SW480 (cell line): ENCODE results near the gene PRDX5.
A peak's percentile ranks its signal among the peaks of the same experiment; 100 is the strongest.

ENCODE experiments used
- DNase-seq: peaks from one replicate; pipeline ENCODE4 v3.0.0-alpha.2; 2016; ENCODE audit warnings: low spot score

PRDX5 gene

DNA sequence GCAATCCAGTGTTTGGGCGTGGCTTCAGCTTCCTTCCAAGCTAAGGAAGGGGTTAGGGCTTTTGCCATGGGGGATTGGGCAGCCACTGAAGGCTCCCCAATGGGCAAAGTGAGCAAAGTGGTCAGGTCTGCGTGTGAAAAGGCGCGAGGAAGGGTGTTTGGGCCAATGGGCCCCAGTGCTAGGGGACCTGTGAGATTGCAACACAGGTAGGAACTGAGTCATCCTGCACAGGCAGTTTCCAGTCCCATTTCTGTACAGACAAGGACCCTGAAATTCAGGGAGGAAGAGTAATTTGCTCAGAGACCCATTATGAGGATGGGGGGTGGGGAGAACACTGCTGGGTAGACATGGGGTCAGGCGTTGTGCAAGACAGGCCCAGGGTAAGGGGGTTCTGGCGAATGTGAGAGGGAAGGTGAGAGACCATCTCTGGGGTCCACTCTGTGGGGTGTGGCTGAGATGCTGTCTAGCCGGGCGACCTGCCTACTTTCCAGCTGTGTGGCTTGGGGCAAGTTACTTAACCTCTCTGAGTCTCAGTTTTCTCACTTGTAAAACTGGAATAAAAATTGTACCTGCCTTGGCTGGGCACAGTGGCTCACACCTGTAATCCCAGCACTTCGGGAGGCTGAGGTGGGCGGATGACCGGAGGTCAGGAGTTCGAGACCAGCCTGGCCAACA lies 29.4 kb downstream of the PRDX5 start:
- no peak for DNase-seq

- DNase-seq: no peak
Measured at GRCh38 chr11:64348383-64349024, 30.6 kb downstream of the PRDX5 start.

- DNase-seq: no peak
Measured at GRCh38 chr11:64349025-64349387, 31.1 kb downstream of the PRDX5 start.

DNA sequence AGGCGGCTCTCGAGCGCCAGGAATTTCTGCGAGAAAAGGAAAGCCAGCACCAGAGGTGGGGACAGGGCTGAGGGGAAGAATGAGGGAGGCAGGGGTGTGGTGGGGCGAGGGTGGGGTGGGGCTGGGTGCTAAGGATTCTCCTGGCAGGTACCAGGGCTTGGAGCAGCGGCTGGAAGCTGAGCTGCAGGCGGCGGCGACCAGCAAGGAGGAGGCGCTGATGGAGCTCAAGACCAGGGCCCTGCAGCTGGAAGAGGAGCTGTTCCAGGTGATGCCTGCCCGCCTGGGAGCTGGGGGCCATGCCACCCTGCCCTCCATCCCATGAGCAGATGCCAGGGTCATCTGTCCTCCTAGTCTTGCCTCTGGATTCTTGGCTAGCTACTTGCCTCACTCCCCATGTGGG lies 31.5 kb downstream of the PRDX5 start:
- no peak for DNase-seq

GRCh38 chr11:64351136-64351631 lies 33.3 kb downstream of the PRDX5 start:
- DNase-seq: no peak

DNA sequence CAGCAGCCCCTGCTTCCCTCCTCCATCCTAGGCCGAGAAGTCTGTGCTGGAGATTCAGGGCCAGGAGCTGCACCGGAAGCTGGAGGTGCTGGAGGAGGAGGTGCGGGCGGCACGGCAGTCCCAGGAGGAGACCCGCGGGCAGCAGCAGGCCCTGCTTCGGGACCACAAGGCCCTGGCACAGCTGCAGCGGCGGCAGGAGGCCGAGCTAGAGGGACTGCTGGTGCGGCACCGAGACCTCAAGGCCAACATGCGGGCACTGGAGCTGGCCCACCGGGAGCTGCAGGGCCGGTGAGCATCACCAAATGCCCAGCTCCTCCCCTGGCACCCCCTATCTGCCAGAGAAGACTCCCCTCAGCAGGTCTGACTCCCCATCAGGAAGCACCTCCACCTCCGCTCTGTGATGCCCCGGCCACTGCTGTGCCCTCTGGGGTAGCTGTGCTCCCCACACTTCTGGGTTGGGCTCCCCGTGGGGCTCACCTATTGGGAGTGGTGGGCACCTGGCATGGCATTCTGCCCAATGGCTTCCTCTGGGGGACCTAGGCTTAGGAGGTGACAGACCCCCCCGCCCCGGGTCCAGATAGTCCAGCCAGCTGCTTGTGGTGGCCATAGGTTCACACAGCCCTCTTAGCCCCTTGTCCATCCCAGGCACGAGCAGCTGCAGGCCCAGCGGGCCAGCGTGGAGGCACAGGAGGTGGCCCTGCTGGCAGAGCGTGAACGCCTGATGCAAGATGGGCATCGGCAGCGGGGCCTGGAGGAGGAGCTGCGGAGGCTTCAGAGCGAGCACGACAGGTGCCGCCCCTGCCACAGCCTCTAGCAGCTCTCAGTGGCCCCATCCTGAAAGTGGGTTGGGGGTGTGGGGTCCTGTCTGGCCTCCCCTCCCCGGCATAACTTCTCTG lies 34.4 kb downstream of the PRDX5 start:
- no peak for DNase-seq

DNA sequence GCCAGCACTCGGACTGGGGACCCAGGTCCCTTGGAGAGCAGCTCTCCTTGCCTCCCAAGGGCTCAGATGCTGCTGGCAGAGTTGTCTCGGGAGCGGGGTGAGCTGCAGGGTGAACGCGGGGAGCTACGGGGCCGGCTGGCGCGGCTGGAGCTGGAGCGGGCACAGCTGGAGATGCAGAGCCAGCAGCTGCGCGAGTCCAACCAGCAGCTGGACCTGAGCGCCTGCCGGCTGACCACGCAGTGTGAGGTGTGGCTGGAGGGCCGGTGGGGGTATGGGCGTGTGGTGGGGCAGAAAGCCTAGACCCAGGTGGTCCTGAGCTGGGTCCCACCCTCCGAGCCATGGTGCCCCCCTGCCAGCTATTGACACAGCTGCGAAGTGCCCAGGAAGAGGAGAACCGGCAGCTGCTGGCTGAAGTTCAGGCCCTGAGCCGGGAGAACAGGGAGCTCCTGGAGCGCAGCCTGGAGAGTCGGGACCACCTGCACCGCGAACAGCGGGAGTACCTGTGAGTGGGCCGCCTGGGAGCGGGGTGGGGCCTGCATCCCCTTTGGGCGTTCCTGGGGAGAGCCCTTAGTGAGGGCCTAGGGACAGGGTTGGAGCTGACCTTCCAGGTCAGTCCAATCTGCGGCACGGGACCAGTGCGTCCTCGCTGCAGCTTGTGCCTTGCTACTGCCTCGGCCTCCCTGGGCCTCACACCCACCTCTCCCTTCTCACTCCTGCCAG lies 35.2 kb downstream of the PRDX5 start:
- DNase-seq: no peak

- DNase-seq: no peak
Measured at GRCh38 chr11:64353715-64354506, 36.0 kb downstream of the PRDX5 start.

DNA sequence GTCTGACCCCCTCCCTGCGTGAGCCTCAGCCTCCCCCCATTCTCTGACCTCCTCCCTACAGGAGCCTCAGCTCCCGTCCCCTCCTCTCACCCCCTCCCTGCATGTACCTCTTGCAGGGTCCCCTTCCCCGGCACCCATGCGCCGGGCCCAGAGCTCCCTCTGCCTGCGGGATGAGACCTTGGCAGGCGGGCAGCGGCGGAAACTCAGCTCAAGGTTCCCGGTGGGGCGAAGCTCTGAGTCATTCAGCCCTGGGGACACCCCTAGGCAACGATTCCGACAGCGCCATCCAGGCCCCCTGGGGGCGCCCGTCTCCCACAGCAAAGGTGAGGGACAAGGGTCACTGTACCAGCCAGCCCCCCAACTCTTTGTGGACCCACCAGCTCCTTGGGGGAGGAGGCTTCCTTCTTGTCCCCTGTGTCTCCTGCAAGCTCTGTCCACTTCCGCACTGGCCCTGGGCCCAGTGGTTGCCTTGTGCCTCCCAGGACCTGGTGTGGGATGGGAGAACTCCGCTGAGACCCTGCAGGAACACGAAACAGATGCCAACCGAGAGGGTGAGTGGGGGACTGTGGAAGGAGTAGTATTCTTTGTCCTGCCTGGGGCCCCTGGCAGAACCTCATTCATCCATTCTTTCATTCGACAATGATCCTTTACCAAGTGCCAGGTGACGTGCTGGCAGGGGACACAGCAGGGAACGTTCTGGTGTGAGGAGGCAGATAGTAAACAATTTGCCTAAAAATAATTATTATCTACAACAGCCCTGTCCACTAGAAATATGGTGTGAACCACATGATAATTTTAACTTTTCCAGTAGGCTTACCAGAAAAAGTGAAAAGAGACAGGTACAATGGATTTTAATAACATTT lies 37.4 kb downstream of the PRDX5 start:
- peak; percentile 83 for DNase-seq

- DNase-seq: peak; percentile 31
Measured at GRCh38 chr11:64356498-64357411, 38.8 kb downstream of the PRDX5 start.

DNA sequence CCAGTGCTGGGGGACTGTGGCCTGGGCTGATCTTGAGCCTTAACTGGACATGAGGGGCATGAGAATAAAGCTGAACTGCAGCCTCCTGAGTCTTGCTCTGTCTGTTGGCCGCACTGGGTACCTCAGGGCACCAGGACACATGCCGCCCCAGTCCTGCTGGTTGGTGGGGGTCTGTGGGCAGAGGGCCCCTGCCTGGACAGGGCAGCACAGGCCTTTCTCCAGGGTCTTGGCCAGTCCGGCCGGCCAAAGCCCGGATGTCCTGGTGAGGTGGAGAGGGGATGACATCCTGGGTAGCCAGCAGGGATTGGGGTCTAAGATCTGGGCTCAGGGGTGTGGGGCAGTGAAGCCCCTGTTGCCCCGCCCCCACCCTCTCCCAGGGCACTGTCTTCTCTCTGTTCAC lies 39.5 kb downstream of the PRDX5 start:
- DNase-seq: no peak

DNA sequence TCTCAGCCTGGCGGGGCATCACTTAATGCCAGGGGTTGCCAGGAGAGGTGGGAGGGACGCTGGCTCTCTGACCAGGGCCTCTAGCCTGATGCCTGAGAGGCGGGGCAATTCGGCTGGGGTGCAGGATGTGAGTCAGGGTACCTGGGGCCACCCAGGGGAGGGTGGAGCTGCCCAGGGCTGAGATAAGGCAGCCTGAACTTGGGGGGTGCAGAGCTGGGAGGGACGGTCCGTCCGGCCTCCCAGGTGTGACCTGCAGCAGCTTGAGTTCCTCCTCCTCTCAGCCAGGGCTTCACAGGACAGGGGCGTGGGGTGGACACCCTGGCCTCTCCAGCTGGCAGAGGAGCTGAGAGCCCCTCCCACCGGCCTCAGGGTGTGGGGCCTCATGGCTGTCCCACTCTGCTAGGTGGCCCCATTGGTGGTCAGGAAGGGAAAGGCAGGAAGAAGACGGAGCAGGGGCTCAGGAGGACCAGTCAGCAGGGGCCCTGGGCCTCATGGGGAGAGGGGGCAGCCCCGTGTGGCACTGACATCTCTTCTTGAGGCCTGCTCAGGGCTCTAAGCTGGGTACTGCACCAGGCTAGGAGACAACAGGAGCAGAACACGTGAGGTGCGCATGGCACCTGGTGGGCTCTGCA lies 40.1 kb downstream of the PRDX5 start:
- DNase-seq: peak; percentile 84

DNA sequence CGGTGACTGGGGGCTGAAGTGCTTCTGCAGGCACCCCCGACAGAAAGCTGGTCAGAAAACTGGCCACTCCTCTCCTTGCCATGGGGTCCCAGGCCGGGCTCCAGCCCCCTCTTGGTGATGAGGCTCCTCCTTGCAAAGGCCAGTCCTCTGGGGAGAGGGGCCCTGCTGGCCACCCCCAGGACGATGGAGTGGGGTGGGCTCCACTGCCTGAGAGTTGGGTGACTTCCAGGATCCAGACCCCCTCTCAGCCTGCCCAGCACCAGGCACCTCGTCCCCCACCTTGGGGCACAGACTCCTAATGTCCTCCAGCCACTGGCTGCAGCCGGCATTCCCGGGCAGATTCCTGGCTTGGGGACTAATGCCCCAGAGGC lies 40.6 kb downstream of the PRDX5 start:
- no peak for DNase-seq

DNA sequence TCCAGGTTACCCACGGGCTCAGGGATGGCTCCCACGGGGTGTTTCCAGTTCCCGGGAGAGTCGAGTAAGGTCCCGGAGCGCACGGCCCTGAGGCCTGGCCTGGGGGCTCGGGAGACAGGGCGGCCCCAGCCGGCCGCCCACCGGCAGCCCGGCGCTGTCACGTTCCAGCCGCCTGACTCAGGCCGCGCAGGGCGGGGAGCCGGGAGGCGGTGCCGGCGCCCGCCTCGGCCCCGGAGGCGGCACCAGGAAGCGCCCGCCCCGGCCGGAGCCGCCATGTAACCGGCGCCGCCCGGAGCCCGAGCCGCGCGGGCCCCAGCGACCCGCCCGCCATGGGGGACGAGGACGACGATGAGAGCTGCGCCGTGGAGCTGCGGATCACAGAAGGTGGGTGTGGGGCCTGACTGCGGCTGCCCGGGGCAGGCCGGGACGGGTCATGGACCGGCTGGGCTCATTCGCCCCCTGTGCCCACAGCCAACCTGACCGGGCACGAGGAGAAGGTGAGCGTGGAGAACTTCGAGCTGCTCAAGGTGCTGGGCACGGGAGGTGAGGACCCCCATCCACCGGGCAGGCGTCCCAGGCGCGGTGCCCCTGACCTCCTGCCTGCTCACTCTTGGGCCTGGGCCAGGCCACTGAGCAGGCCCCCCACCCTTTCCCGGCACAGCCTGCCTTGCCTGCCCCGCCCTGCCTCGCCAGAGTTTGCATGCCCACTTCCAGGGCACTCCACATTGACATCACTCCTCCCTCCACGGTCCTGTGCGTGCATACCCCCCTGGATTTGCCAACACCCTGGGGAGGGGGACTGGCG lies 41.2 kb downstream of the PRDX5 start, which contains the start of gene RPS6KA4:
Gene RPS6KA4 (plus strand): TSS at position 256 of the 805 bp plus-strand sequence. CDS start 74 bp downstream, at position 330.
- peak; percentile 54 for DNase-seq

DNA sequence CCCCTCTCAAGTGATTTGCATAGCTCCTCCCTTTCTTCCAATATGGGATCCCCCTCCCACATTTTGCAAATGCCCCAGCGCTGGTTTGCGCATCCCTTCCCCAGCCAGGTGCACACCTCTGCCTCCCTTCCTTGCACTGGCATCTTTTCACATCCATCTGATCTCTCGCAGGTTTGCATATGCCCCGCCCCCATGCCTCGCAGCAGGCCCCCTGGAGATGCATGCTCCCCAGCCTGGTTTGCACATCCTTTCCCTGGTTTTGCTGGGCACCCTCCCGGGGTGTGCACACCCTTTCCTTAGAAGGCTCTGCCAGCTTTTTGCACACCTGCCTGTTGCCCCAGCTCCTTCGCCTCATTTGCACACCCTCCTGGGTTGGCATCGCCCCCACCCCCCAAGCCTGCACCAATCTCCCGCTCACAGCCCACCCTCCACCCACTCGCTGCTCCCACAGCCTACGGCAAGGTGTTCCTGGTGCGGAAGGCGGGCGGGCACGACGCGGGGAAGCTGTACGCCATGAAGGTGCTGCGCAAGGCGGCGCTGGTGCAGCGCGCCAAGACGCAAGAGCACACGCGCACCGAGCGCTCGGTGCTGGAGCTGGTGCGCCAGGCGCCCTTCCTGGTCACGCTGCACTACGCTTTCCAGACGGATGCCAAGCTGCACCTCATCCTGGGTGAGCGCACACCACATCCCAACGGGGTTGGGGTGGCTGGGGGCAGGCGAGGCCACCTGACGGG lies 42.0 kb downstream of the PRDX5 start:
- DNase-seq: no peak

DNA sequence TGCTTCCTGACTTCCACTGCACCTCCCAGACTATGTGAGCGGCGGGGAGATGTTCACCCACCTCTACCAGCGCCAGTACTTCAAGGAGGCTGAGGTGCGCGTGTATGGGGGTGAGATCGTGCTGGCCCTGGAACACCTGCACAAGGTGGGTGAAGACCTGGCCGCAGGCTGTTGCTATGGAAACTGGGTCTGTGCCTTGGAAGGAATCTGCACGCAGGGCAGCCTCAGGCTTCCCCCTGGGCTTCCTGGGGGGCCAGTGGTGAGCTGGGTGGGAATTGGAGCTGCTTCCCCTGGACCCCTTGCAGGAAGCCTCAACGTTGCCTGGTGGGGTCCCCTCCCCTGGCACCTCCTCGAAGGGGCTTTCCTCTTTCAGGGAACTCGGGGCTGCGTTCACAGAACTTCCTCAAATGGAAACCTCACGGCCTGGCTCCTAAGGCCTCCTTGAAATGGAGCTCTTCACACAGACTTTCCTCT lies 42.6 kb downstream of the PRDX5 start:
- DNase-seq: no peak

DNA sequence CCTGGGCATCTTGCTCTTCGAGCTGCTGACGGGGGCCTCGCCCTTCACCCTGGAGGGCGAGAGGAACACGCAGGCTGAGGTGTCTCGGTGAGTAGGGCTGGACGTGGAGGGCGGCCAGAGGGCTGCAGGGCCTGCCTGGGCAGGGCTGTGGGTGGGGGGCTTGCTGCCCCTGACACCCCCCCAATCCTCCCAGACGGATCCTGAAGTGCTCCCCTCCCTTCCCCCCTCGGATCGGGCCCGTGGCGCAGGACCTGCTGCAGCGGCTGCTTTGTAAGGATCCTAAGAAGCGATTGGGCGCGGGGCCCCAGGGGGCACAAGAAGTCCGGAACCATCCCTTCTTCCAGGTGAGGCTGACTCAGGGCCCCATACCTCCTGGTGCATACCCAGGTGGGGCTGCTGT lies 43.7 kb downstream of the PRDX5 start:
- no peak for DNase-seq
